HG03039 (cell line): Measurements from ENCODE around the gene POMP.

Experiments used
- ATAC-seq: cut with Tn5 transposase; IDR thresholded peaks from one replicate; pipeline ENCODE4 v1.9.1; 2021; ENCODE audit warnings: mild to moderate bottlenecking, moderate library complexity; ENCODE audit not compliant: unreplicated experiment

POMP gene

DNA sequence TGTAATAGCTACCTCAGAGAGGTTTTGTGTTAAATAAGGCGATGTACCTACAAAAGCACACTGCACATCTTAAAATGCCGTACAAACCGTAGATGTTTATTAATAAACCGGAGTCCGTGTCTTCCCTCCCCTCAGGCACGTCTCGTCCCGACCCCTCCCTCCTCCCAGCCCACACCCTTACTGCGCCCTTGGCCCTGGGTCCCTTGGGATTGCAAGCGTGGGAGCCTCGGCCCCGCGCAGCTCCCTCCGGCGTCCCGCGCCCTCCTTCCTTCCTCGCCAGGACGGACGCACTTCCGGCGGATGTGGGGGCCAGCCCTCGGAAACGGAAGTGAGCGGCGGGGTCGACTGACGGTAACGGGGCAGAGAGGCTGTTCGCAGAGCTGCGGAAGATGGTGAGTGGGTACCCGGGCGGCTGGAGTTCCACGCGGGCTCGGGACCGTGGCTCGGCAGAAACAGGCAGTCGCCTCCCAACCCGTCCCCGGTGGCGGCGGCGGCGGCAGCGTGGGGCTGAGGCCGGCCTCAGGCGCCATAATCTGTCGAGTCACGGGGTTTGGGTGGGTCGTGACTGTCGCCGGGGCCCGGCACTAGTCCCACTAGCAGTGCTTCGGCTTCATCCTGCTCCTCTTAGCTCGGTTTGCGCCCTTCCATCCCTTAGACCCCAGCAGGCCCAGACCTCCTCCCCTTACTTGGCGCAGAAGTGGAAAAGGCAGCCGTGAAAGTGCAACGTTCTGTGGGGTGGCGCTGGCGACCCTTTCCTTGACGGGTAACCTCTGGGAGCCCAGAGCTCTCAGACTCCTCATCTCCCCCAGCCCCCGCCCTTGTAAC lies at the start of gene POMP:
Gene POMP (plus strand): TSS at position 335 of the 825 bp plus-strand sequence. CDS start 55 bp downstream, at position 390.
- ATAC-seq, result peak; percentile 87

DNA sequence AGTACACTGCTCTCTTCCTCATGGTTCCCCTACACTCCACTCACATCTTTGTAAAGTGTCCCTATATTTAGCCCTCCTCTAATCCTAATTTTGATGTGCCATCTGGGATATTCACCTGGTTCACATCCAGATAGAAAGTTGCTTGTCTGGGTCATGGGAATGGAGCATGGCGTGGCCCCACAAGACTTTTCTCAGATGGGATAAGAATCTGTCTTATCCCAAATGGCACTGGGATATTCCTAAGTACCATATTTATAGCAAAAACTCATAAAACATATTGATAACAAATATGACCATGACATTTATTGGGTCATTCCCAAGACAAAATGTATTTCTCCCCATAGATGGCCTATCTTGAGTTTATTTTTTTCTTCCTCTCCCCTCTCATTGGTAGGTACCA lies 49.5 kb upstream of the POMP start:
- ATAC-seq, result no peak

DNA sequence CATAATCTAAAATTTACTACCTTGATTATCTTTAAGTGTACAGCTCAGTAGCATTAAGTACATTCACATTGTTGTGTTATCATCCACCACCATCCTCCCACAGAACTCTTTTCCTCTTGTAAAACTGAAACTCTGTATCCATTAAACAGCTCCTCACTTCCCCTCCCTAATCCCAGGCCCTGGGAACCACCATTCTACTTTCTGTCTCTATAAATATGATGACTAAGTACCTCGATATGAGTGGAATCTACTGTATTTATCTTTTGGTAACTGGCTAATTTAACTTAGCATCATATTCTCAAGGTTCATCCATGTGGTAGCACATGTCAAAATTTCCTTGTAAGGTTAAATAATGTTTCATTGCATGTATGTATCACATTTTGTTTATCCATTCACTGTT lies 49.0 kb upstream of the POMP start:
- no peak for ATAC-seq

DNA sequence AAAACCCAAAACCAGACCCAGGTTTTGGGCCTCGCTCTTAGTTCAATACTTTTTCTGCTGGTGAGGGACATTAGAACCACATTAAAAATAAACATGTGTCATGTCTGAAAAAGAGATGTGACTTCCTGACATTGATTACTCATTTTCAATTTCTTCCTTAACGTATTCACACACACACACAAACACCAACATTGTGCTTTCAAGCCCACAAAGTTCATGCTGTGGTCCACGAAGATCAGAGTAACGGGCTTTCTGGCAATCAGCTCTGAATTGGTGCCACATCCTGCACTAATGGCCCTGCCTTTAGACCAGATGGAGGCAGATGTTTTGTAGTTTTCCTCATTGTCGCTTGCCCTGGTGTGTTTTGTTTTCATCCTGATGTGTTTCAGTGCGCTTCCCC lies 47.9 kb upstream of the POMP start:
- no peak for ATAC-seq

DNA sequence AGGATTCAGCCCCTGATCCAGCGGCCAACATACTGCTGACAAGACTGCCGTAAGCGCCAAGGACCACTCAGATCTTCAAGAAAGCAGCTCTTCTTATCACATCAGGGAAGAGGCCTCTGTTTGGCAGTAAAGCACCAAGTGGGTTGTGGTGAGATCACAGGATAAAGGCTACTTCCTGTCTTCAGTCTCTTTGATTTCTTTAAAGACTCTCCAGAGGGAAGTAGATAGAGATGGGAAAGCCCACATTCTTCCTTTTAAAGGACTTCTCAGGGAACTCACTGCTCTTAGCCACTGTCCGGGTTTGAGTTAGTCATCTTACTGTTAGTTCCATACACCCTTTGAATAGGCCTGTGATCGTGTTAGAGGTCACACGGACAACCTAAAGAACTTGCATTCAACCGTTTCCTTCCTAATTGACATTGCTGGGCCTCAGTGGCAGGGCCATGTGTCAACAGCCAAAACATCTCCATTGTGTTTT lies 47.2 kb upstream of the POMP start:
- no peak for ATAC-seq

DNA sequence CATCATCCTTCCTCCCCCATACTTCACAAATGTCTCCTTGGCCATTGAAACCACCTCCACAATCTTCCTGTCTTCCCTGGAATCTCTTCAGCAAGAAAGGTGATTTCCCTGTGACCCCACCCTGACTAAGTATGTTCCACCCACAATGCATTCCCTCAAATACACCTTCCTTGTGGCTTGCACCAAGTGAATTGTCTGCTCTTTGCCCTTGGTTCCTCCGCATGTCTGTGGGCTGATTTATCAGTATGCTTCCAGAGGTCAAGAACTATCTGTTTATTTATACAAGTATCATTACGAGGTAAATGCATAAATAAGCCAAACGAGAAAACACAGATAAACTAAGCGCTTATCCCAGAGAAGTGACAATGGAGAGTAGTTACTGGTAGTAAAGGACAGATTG lies 45.4 kb upstream of the POMP start:
- no peak for ATAC-seq

GRCh38 chr13:28615916-28616446 lies 42.9 kb upstream of the POMP start:
- no peak for ATAC-seq

DNA sequence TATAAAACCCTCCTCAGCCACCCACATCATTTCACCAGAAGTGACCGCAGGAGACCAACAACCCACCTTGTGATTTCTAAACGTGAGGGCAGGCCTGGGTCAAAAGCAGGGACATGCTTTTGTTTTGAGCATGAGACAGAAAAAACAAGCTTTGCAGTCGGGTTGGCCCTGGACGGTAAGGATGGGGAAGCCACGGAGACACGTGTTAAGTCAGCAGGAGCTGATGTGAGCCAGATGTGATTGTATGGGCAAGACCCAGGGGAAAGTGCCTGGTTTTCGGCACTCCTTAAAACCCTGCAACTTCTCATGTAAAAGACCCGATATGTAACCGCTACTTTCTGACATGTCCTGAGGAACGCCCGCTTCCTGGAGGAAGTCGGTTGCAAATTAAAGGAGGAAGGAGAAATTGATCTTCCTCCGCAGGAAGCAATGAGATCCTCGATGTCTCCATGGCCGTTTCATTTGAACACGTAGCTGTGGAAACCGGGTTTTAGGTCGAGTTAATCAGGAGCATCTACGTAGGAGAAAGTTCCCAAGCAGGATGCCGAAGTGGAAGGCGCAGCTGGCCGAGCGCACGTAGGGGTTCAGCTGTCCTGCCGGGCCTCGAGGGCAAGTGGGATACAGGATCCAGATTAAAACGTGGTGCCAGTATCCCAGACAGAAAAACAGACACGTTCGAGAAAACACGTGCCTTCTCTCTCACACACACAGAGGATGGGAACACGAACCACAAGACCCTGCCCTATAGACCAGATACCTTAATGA lies 40.5 kb upstream of the POMP start:
- ATAC-seq, result no peak

DNA sequence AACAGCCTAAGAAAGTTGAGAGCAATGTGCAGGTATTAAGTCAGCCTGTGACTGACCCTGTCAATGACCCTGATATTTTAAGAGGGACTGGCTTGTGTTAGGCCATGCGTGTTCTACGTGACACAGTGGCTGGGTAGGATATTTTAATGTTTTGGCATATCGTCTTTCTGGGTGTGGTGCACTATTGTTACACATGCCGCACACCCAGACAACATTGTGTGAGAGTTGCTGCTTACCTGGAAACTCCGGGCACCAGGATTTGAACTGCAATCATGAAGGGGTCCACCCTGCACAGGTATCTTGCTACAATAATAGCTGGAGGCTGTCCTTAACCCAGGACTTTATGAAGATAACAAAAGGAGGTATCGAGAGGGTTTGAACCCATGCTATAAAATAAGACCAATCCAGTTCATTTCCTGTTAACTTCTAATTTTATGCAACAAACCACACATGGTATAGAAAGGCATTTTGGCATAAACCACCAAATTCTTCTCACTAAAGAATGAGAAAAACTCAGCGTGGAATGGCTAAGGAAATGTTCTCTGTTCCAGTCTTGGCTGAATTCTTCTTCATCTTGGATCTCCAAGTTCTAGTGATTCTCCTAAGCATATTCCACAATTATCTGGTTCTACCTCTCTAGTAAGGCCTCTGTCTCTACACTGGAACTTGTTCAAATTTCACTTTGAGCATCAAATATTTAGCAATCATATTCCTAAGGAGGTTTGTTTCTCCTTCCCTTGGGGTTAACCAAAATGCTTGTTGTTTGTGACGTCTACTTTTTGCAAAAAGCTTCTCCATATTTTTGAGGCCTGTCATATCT lies 38.7 kb upstream of the POMP start:
- ATAC-seq, result no peak

DNA sequence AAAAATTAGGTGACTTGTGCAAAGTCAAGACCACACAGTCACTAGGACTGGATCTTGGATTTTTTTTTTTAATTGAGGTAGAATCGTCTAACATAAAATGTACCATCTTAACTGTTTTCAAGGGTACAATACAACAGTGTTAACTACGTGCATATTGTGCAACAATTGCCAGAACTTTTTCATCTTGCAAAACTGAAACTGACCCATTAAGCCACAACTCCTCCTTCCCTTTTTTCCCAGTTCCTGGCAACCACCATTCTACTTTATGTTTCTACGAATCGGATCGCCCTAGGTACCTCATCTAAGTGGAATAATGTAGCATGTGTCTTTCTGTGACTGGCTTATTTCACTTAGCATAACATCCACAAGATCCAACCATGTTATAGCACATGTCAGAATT lies 37.5 kb upstream of the POMP start:
- ATAC-seq, result no peak

GRCh38 chr13:28622286-28622685 lies 36.6 kb upstream of the POMP start:
- no peak for ATAC-seq

- ATAC-seq, result no peak
Observed at GRCh38 chr13:28623782-28624706, 34.9 kb upstream of the POMP start.

GRCh38 chr13:28624707-28625432 lies 34.1 kb upstream of the POMP start:
- ATAC-seq, result no peak

DNA sequence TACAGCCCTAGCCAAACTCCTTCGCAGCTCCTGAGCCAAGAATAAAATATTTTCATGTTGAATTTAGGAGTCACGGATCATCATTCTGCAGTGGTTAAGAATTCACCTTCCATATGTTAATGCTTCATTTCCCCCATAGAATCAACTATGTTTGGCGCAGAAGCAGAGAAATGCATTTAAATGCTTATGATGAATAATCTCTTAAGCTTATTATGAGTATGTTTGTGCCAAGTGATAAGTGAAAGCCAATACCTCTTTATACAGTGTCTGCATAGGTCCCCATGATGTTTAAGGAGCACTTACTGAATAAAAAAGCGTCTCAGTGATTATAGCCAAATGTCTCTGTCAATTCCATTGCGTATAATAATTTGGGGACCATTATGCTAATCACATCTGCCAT lies 32.7 kb upstream of the POMP start:
- no peak for ATAC-seq

DNA sequence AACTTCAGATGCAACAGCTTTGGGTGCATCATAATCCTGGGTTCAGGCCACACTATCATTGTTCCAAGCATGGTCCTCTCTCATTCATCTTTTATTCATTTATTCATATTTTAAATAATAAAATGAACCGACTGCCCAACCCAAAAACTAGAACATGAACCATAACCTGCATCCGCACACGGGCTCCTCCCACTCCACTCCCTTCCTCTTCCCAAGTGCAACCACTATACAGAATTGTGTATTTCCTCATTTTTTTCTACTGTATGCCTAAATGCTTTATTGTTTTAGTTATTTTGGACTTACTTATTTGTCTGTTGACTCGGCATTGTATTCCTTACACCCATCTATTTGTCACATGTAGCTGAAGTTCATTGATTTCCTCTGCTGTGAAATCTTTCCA lies 30.7 kb upstream of the POMP start:
- ATAC-seq, result no peak

GRCh38 chr13:28630869-28631268 lies 28.1 kb upstream of the POMP start:
- ATAC-seq, result no peak

GRCh38 chr13:28631801-28632200 lies 27.1 kb upstream of the POMP start:
- ATAC-seq, result no peak

DNA sequence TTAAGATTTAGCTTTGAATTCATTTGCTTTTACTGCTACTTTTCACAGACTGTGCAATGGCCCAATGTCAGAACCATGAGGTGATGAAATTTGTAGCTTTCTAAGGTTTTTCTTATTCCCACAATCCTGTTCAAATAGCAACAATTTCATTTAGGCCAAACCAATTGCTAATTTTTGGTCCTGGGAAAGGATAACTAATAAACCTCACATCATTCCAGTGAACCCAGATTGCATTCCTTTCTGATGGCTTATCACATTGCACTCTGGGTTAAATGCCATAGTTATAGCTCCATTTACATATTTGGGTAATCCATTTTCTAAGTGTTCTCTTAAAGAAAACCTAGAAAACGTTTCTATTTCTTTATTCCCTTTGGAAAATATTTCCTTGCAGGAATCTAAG lies 22.9 kb upstream of the POMP start:
- no peak for ATAC-seq

- no peak for ATAC-seq
Observed at GRCh38 chr13:28636677-28637317, 22.1 kb upstream of the POMP start.
